Astrocyte of the cerebellum (primary cell): ENCODE data around the gene CPA4.

ENCODE experiments used
- DNase-seq: peaks from one replicate; pipeline ENCODE4 v3.0.0-alpha.2; 2011; ENCODE audit warnings: low read depth
- H3K4me3 ChIP-seq: 2 replicates; pipeline ENCODE4 v1.5.1; 2011; ENCODE audit warnings: mild to moderate bottlenecking, low read depth, low read length, moderate library complexity
- CTCF ChIP-seq: IDR thresholded peaks from 2 replicates; pipeline ENCODE4 v1.5.1; 2012; ENCODE audit warnings: low read length, low read depth, moderate library complexity, mild to moderate bottlenecking; ENCODE audit errors: missing control alignments
- in situ Hi-C: cut with HindIII; loops from 2 replicates; pipeline ENCODE4 v1.10.0; 2017; ENCODE audit warnings: low sequenced_read_pairs

Gene CPA4

GRCh38 chr7:130276796-130277762, 15.9 kb upstream of the CPA4 start:
- TF ChIP-seq CTCF: no peak
- in situ Hi-C loops: no loop called here
- H3K4me3 ChIP-seq: no peak overlapping the region
- DNase-seq: peak; percentile 59

- no peak for DNase-seq
- H3K4me3 ChIP-seq: no peak overlapping the region
- peak; percentile 61 for TF ChIP-seq CTCF
- in situ Hi-C loops: no loop called here
These were observed 15.0 kb upstream of the CPA4 start for GRCh38 chr7:130277763-130278643.

GRCh38 chr7:130278860-130279259, 14.1 kb upstream of the CPA4 start:
- in situ Hi-C loops: no loop called here
- TF ChIP-seq CTCF: no peak
- DNase-seq: peak; percentile 85
- H3K4me3 ChIP-seq: no peak overlapping the region

- in situ Hi-C loops: no loop called here
- no peak for TF ChIP-seq CTCF
- H3K4me3 ChIP-seq: no peak overlapping the region
- no peak for DNase-seq
These were observed 13.7 kb upstream of the CPA4 start for GRCh38 chr7:130279286-130279685.

- no peak overlapping the region for H3K4me3 ChIP-seq
- no peak for TF ChIP-seq CTCF
- in situ Hi-C loops: no loop called here
- no peak for DNase-seq
These were observed 13.1 kb upstream of the CPA4 start for GRCh38 chr7:130279906-130280305.

GRCh38 chr7:130281260-130281659, 11.7 kb upstream of the CPA4 start:
- in situ Hi-C loops: no loop called here
- no peak for TF ChIP-seq CTCF
- H3K4me3 ChIP-seq: no peak overlapping the region
- DNase-seq: peak; percentile 78
